Measurements from ENCODE around the gene ZNF331. TPM values are rescaled to one million over a fixed set of nuclear protein-coding genes. Genes with fewer than 3 reads are reported as not detected.
A peak's percentile ranks its signal among the peaks of the same experiment; 100 is the strongest.

ZNF331 gene
- total and polyA plus RNA-seq, 2 of the 8 experiments (the other 6 are each of a cell fraction or from before 2014, with no cell fraction given): 30.0 to 44.1 TPM

- Histone ChIP-seq H3K23me2 (ENCODE audit: low read depth, low read length) (no peaks in the 10 kb centered on the region), H3K56ac (replicated peaks; ENCODE audit: insufficient read length, low read depth, low read length) (peak overlapping the region; percentile 9)
- FAIRE-seq: no peak
- TF ChIP-seq CHD1 (IDR thresholded peaks at IDR 0.05; ENCODE audit: low read depth, low read length) (no peak), BCL11A (IDR thresholded peaks at IDR 0.05; ENCODE audit: low read depth in 2 of 2, low read length in 2 of 2) (no peak), SIN3A (conservative IDR thresholded peaks at IDR 0.05 in 1 of 2, IDR thresholded peaks at IDR 0.05 in 1 of 2; ENCODE audit: low read depth in 1 of 2, low read length in 2 of 2) (no peak), ATF2 (IDR thresholded peaks at IDR 0.05; ENCODE audit: low read length) (no peak), JUND (IDR thresholded peaks at IDR 0.05; ENCODE audit: low read length) (no peak), POU5F1 (IDR thresholded peaks at IDR 0.05; ENCODE audit: low read depth, low read length) (no peak), USF2 (IDR thresholded peaks at IDR 0.05; ENCODE audit: low read length) (no peak), RXRA (IDR thresholded peaks at IDR 0.05; ENCODE audit: insufficient read depth, low read depth, low read length) (no peak)
Measured at GRCh38 chr19:53598361-53598760, 60.4 kb downstream of the ZNF331 start.

More at GRCh38 chr19:53598361-53598760, 60.4 kb downstream of the ZNF331 start:
- Histone ChIP-seq H3K9ac (replicated peaks in 1 of 4; ENCODE audit: extremely low read depth in 1 of 4, low read depth in 3 of 4, low read length in 3 of 4) (no peak overlapping the region), H3K14ac (ENCODE audit: insufficient read length) (no peak overlapping the region), H3K18ac (ENCODE audit: extremely low read depth, low read length) (peak overlapping the region; percentile 84; the same call in 1 of the 2 replicates), H4K20me1 (replicated peaks in 1 of 2; ENCODE audit: control insufficient read depth in 1 of 2, insufficient read depth in 2 of 2, low read length in 2 of 2) (no peaks in the 10 kb centered on the region), H2AFZ (ENCODE audit: low read length) (no peak overlapping the region), H3K4me1 (replicated peaks in 1 of 4; ENCODE audit: control insufficient read depth in 3 of 4, insufficient read depth in 4 of 4, low read length in 3 of 4) (peaks cover 4 to 31% (median 23%) of the 10 kb centered on the region in 4 experiments), H3K27me3 (replicated peaks in 1 of 4; ENCODE audit: control insufficient read depth in 3 of 4, extremely low read depth in 1 of 4, insufficient read depth in 3 of 4, low read length in 3 of 4) (no peaks in the 10 kb centered on the region), H4K91ac (replicated peaks; ENCODE audit: insufficient read length, low read length) (peak overlapping the region; percentile 83), H3K4me2 (ENCODE audit: insufficient read depth in 1 of 2, low read depth in 2 of 2, low read length in 2 of 2) (no peak overlapping the region), H3K4me3 (ENCODE audit: extremely low read depth in 1 of 4, insufficient read depth in 2 of 4, low read depth in 3 of 4, low read length in 4 of 4) (no peak overlapping the region), H3K36me3 (ENCODE audit: control insufficient read depth in 2 of 4, insufficient read depth in 4 of 4, low read length in 3 of 4) (no peaks in the 10 kb centered on the region), H3K23ac (ENCODE audit: insufficient read length) (no peak overlapping the region), H3K9me3 (ENCODE audit: insufficient read depth in 2 of 2, low read depth in 1 of 2, low read length in 1 of 2) (no peaks in the 10 kb centered on the region), H3K79me2 (ENCODE audit: control insufficient read depth in 1 of 2, insufficient read depth in 2 of 2, low read length in 2 of 2) (no peaks in the 10 kb centered on the region), H2BK15ac (ENCODE audit: low read length) (no peak overlapping the region), H2BK5ac (ENCODE audit: low read depth, low read length) (peak overlapping the region; percentile 90; the same call in 1 of the 2 replicates), H2BK20ac (ENCODE audit: low read length) (peak overlapping the region; percentile 94), H3K4ac (replicated peaks; ENCODE audit: insufficient read length, low read depth, low read length) (no peak overlapping the region), H3K79me1 (ENCODE audit: low read depth, low read length) (no peaks in the 10 kb centered on the region), H3K27ac (ENCODE audit: low read depth, low read length) (no peak overlapping the region), H2BK120ac (replicated peaks; ENCODE audit: low read depth, low read length) (peak overlapping the region; percentile 91), H4K8ac (ENCODE audit: extremely low read depth, insufficient read depth, low read length) (no peak overlapping the region; the same call in 1 of the 2 replicates), H2BK12ac (ENCODE audit: low read depth, low read length) (peak overlapping the region; percentile 89; the same call in 1 of the 2 replicates), H4K5ac (ENCODE audit: insufficient read length, low read depth, low read length) (peak overlapping the region; percentile 1), H2AK5ac (ENCODE audit: low read depth, low read length) (peak overlapping the region; percentile 54; the same call in 1 of the 2 replicates)
- DNase-seq (ENCODE audit: low read depth in 1 of 2, low spot score in 2 of 2): no peak
- POLR2A ChIA-PET (ENCODE audit: partially characterized antibody): interaction anchor here (1.6 to 4.3 kb wide), 2 partner anchors 10 to 13 kb away, joined by 5 to 15 read pairs; no protein-coding TSS in a partner anchor
- CTCF ChIA-PET (ENCODE audit: partially characterized antibody): interaction anchor here (0.8 to 6.1 kb wide), 5 partner anchors 14 to 148 kb away, joined by 3 to 52 read pairs (median 4); no protein-coding TSS in a partner anchor
- 93% methylated on average over 10 of the region's 10 CpGs; no CpG with 5 or more reads in 1 of the 2 experiments for WGBS, 2 experiments (ENCODE audit: extremely low coverage in 1 of 2, insufficient coverage in 1 of 2, insufficient read length in 1 of 2, insufficient replicate concordance in 2 of 2, low coverage in 1 of 2, low lambda C conversion rate in 2 of 2, missing lambda C conversion rate in 1 of 2)

Data from H1 (cell line).